ENCODE data around the gene CAMKMT. TPM values are rescaled to one million over a fixed set of nuclear protein-coding genes. Genes with fewer than 3 reads are reported as not detected.

CAMKMT gene
- polyA plus RNA-seq, 3 donors from 2014 or later: 11.7 to 19.5 (median 12.4) TPM

GRCh38 chr2:44801841-44802776 is 440.4 kb downstream of the CAMKMT start:
- H3K4me1 Mint-ChIP-seq: peaks cover 0 to 1% of the 10 kb centered on the region in 2 donors
- DNase-seq: no peak
- peaks cover 20 to 54% (median 22%) of the 10 kb centered on the region in 3 donors for H3K27me3 Mint-ChIP-seq (ENCODE audit: low read depth in 3 of 3)
- peak overlapping the region in 1 of 5 donors; percentile 61 for H3K4me3 Mint-ChIP-seq
- H3K9me3 Mint-ChIP-seq: peaks cover 0 to 7% (median 0%) of the 10 kb centered on the region in 6 donors
- H3K27ac Mint-ChIP-seq: no peak overlapping the region
- H3K36me3 Mint-ChIP-seq: peaks cover 0 to 4% (median 0%) of the 10 kb centered on the region in 3 donors

- Mint-ChIP-seq H3K4me3 (no peak overlapping the region), H3K9me3 (peaks cover 0 to 7% (median 0%) of the 10 kb centered on the region in 6 donors), H3K36me3 (peaks cover 0 to 4% (median 0%) of the 10 kb centered on the region in 3 donors), H3K4me1 (peaks cover 0 to 1% of the 10 kb centered on the region in 2 donors), H3K27ac (no peak overlapping the region), H3K27me3 (ENCODE audit: low read depth in 3 of 3) (peaks cover 20 to 54% (median 24%) of the 10 kb centered on the region in 3 donors)
- DNase-seq: no peak
These were observed 441.2 kb downstream of the CAMKMT start for GRCh38 chr2:44802777-44803424.

GRCh38 chr2:44804406-44805265 is 442.9 kb downstream of the CAMKMT start:
- DNase-seq: no peak
- Mint-ChIP-seq H3K27me3 (ENCODE audit: low read depth in 3 of 3) (peaks cover 18 to 50% (median 24%) of the 10 kb centered on the region in 3 donors), H3K4me3 (no peak overlapping the region), H3K27ac (no peak overlapping the region), H3K9me3 (peaks cover 0 to 7% (median 0%) of the 10 kb centered on the region in 6 donors), H3K36me3 (peaks cover 0 to 4% (median 0%) of the 10 kb centered on the region in 3 donors), H3K4me1 (peaks cover 0 to 1% of the 10 kb centered on the region in 2 donors)

GRCh38 chr2:44805401-44806235 is 443.9 kb downstream of the CAMKMT start:
- DNase-seq: no peak
- peaks cover 15 to 40% (median 23%) of the 10 kb centered on the region in 3 donors for H3K27me3 Mint-ChIP-seq (ENCODE audit: low read depth in 3 of 3)
- peaks cover 0 to 4% (median 0%) of the 10 kb centered on the region in 3 donors for H3K36me3 Mint-ChIP-seq
- peaks cover 0 to 7% (median 0%) of the 10 kb centered on the region in 6 donors for H3K9me3 Mint-ChIP-seq
- H3K4me1 Mint-ChIP-seq: peaks cover 0 to 1% of the 10 kb centered on the region in 2 donors
- no peak overlapping the region for H3K27ac Mint-ChIP-seq
- H3K4me3 Mint-ChIP-seq: no peak overlapping the region

GRCh38 chr2:44807201-44808025 is 445.7 kb downstream of the CAMKMT start:
- DNase-seq: no peak
- peaks cover 13 to 38% (median 15%) of the 10 kb centered on the region in 3 donors for H3K27me3 Mint-ChIP-seq (ENCODE audit: low read depth in 3 of 3)
- H3K9me3 Mint-ChIP-seq: peaks cover 0 to 5% (median 0%) of the 10 kb centered on the region in 6 donors

GRCh38 chr2:44810892-44811530 is 449.3 kb downstream of the CAMKMT start:
- Mint-ChIP-seq H3K4me1 (no peaks in the 10 kb centered on the region), H3K4me3 (no peak overlapping the region), H3K36me3 (peaks cover 0 to 7% (median 0%) of the 10 kb centered on the region in 3 donors), H3K27me3 (ENCODE audit: low read depth in 3 of 3) (peaks cover 6 to 24% (median 7%) of the 10 kb centered on the region in 3 donors), H3K27ac (no peak overlapping the region), H3K9me3 (peaks cover 0 to 2% (median 0%) of the 10 kb centered on the region in 6 donors)
- no peak for DNase-seq

More at GRCh38 chr2:44807201-44808025, 445.7 kb downstream of the CAMKMT start:
- no peaks in the 10 kb centered on the region for H3K4me1 Mint-ChIP-seq
- H3K27ac Mint-ChIP-seq: no peak overlapping the region
- H3K4me3 Mint-ChIP-seq: no peak overlapping the region
- peaks cover 0 to 8% (median 0%) of the 10 kb centered on the region in 3 donors for H3K36me3 Mint-ChIP-seq

- Mint-ChIP-seq H3K36me3 (peaks cover 0 to 4% (median 0%) of the 10 kb centered on the region in 3 donors), H3K9me3 (peaks cover 0 to 2% (median 0%) of the 10 kb centered on the region in 6 donors), H3K27ac (no peak overlapping the region), H3K4me3 (no peak overlapping the region), H3K4me1 (no peaks in the 10 kb centered on the region), H3K27me3 (ENCODE audit: low read depth in 3 of 3) (peaks cover 6 to 25% (median 7%) of the 10 kb centered on the region in 3 donors)
- no peak for DNase-seq
These were observed 451.4 kb downstream of the CAMKMT start for GRCh38 chr2:44813165-44813564.

- DNase-seq: no peak
- no peak overlapping the region for H3K4me3 Mint-ChIP-seq
- H3K9me3 Mint-ChIP-seq: peaks cover 0 to 2% (median 0%) of the 10 kb centered on the region in 6 donors
- no peaks in the 10 kb centered on the region for H3K4me1 Mint-ChIP-seq
- H3K27ac Mint-ChIP-seq: no peak overlapping the region
- H3K27me3 Mint-ChIP-seq (ENCODE audit: low read depth in 3 of 3): peaks cover 6 to 25% (median 7%) of the 10 kb centered on the region in 3 donors
- H3K36me3 Mint-ChIP-seq: peaks cover 0 to 4% (median 0%) of the 10 kb centered on the region in 3 donors
These were observed 451.9 kb downstream of the CAMKMT start for GRCh38 chr2:44813658-44814057.

GRCh38 chr2:44817256-44817655 is 455.5 kb downstream of the CAMKMT start:
- Mint-ChIP-seq H3K36me3 (no peaks in the 10 kb centered on the region), H3K9me3 (no peaks in the 10 kb centered on the region), H3K4me3 (no peak overlapping the region), H3K27ac (no peak overlapping the region), H3K27me3 (ENCODE audit: low read depth in 3 of 3) (peaks cover 4 to 14% (median 6%) of the 10 kb centered on the region in 3 donors), H3K4me1 (no peaks in the 10 kb centered on the region)
- DNase-seq: no peak

GRCh38 chr2:44817673-44818335 is 456.1 kb downstream of the CAMKMT start:
- Mint-ChIP-seq H3K36me3 (no peaks in the 10 kb centered on the region), H3K4me3 (no peak overlapping the region), H3K9me3 (no peaks in the 10 kb centered on the region), H3K27me3 (ENCODE audit: low read depth in 3 of 3) (peaks cover 4 to 11% (median 6%) of the 10 kb centered on the region in 3 donors), H3K27ac (no peak overlapping the region), H3K4me1 (no peaks in the 10 kb centered on the region)
- no peak for DNase-seq

- Mint-ChIP-seq H3K27me3 (ENCODE audit: low read depth in 3 of 3) (peaks cover 4% of the 10 kb centered on the region in 3 donors), H3K4me3 (no peak overlapping the region), H3K27ac (no peak overlapping the region), H3K9me3 (no peaks in the 10 kb centered on the region), H3K36me3 (no peaks in the 10 kb centered on the region), H3K4me1 (no peaks in the 10 kb centered on the region)
- DNase-seq: no peak
These were observed 457.3 kb downstream of the CAMKMT start for GRCh38 chr2:44819061-44819460.
